ENCODE measurements around the gene LMCD1.

- TF ChIP-seq CTCF (conservative IDR thresholded peaks at IDR 0.05; ENCODE audit: low read length) (no peak), EZH2phosphoT487 (IDR thresholded peaks at IDR 0.05; ENCODE audit: borderline replicate concordance) (no peak)
Observed at GRCh38 chr3:8491271-8492144, 10.1 kb upstream of the LMCD1 start.

Data from Loucy (cell line).